Measurements from ENCODE around the gene SPANXA2. TPM values are rescaled to one million over a fixed set of nuclear protein-coding genes. Genes with fewer than 3 reads are reported as not detected.

The SPANXA2 gene, protein sequence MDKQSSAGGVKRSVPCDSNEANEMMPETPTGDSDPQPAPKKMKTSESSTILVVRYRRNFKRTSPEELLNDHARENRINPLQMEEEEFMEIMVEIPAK
- total RNA-seq (2022; extraction: Qiagen RNA extraction), result 0.17 to 0.24 TPM in 2 of 5 replicates, not detected in the others

GRCh38 chrX:141589408-141589807 lies at the start of gene SPANXA2:
Gene SPANXA2 (plus strand): TSS chrX:141589708. CDS start chrX:141589768, 60 bp downstream.

GRCh38 chrX:141584638-141585037 lies 4.9 kb upstream of the SPANXA2 start, which contains the start of gene SPANXA1:
Gene SPANXA1 (minus strand): TSS chrX:141584738. CDS start chrX:141584678, 60 bp downstream.

Other genes starting within 250 kb of the SPANXA2 start
- gene SPANXA1, start 5.0 kb upstream of the SPANXA2 start, total RNA-seq (2022; extraction: Qiagen RNA extraction), result 0.17 to 0.24 TPM in 2 of 5 replicates, not detected in the others
- gene SPANXD, start 109.0 kb downstream of the SPANXA2 start, total RNA-seq (2022; extraction: Qiagen RNA extraction), result not detected in 5 replicates
- not detected in 5 replicates for gene MAGEC3, start 248.6 kb downstream of the SPANXA2 start, total RNA-seq (2022; extraction: Qiagen RNA extraction)

All from A549 treated with AZD2906 at 1 μM for 4 hours (cell line).